Smooth muscle cell (in vitro differentiated cells): ENCODE results near the gene SLC16A6. TPM values are rescaled to one million over a fixed set of nuclear protein-coding genes. Genes with fewer than 3 reads are reported as not detected.
"Not testable (repeated sequence)": the region's sequence is repeated elsewhere in the genome, so short reads cannot be mapped to it uniquely, and the experiment has no call there.

Source experiments
- DNase-seq: peaks from one replicate; lab custom pipeline; 2025; ENCODE audit not compliant: unreplicated experiment; lab: John Stamatoyannopoulos, UW
- H2AFZ ChIP-seq: fragments of 200-600 bp; sonication (generic); 2 replicates; pipeline ENCODE4 v1.6.0; 2016; ENCODE audit warnings: antibody characterized with exemption, low read depth, mild to moderate bottlenecking
- H3F3A ChIP-seq: fragments of 200-600 bp; sonication (generic); 2 replicates; pipeline ENCODE4 v1.6.0; 2017; ENCODE audit warnings: antibody characterized with exemption, low read depth
- H3K27ac ChIP-seq: fragments of 200-600 bp; sonication (generic); 2 replicates; pipeline ENCODE4 v1.5.1; 2016; ENCODE audit warnings: low read depth, mild to moderate bottlenecking
- H3K27me3 ChIP-seq: fragments of 200-600 bp; sonication (generic); 2 replicates; pipeline ENCODE4 v1.6.1; 2016; ENCODE audit warnings: low read depth, mild to moderate bottlenecking
- H3K36me3 ChIP-seq: fragments of 200-600 bp; sonication (generic); 2 replicates; pipeline ENCODE4 v1.5.1; 2016; ENCODE audit warnings: low read depth
- H3K4me1 ChIP-seq: fragments of 200-600 bp; sonication (generic); 2 replicates; pipeline ENCODE4 v1.5.1; 2016; ENCODE audit warnings: low read depth
- H3K4me2 ChIP-seq: fragments of 200-600 bp; sonication (generic); 2 replicates; pipeline ENCODE4 v1.6.0; 2016; ENCODE audit warnings: mild to moderate bottlenecking
- H3K4me3 ChIP-seq: fragments of 200-600 bp; sonication (generic); 2 replicates; pipeline ENCODE4 v1.5.1; 2016; ENCODE audit warnings: mild to moderate bottlenecking
- H3K79me2 ChIP-seq: fragments of 200-600 bp; sonication (generic); 2 replicates; pipeline ENCODE4 v1.6.0; 2016; ENCODE audit warnings: low read depth, mild to moderate bottlenecking
- H3K9ac ChIP-seq: fragments of 200-600 bp; sonication (generic); 2 replicates; pipeline ENCODE4 v1.6.0; 2016; ENCODE audit warnings: low read depth
- H3K9me3 ChIP-seq: fragments of 200-600 bp; sonication (generic); replicated peaks from 2 replicates; pipeline ENCODE4 v1.5.1; 2016; ENCODE audit warnings: low read depth
- H4K20me1 ChIP-seq: fragments of 200-600 bp; sonication (generic); 2 replicates; pipeline ENCODE4 v1.6.0; 2016; ENCODE audit warnings: low read depth
- WGBS: methylation state at CpG from one replicate; pipeline ENCODE4 v1.1.7; 2016; ENCODE audit warnings: low lambda C conversion rate; 5-methylcytosine and 5-hydroxymethylcytosine counted together
- polyA plus RNA-seq: library from polyadenylated mRNA; unstranded; fragments of >200 nt; fragmentation: Nextera tagmentation; extraction: Ambion mirVana; gene quantifications from 2 replicates; pipeline ENCODE4 v1.2.1, GENCODE V29; 2016
- total RNA-seq: library from RNA; depleted of rRNA; stranded (reverse); fragments of >200 nt; gene quantifications from 2 replicates; pipeline ENCODE4 v1.2.3, GENCODE V29; 2014
- TF ChIP-seq, protein P1 (sequence below): fragments of 200-600 bp; sonication (generic); IDR thresholded peaks from 2 replicates; pipeline ENCODE4 v1.5.1; 2017; ENCODE audit warnings: borderline replicate concordance, mild to moderate bottlenecking, antibody characterized with exemption; ENCODE audit not compliant: insufficient read depth, poor library complexity, severe bottlenecking

Gene SLC16A6
- total and polyA plus RNA-seq, 2 experiments from 2014 or later: 0.04 TPM; not detected in 1

DNA sequence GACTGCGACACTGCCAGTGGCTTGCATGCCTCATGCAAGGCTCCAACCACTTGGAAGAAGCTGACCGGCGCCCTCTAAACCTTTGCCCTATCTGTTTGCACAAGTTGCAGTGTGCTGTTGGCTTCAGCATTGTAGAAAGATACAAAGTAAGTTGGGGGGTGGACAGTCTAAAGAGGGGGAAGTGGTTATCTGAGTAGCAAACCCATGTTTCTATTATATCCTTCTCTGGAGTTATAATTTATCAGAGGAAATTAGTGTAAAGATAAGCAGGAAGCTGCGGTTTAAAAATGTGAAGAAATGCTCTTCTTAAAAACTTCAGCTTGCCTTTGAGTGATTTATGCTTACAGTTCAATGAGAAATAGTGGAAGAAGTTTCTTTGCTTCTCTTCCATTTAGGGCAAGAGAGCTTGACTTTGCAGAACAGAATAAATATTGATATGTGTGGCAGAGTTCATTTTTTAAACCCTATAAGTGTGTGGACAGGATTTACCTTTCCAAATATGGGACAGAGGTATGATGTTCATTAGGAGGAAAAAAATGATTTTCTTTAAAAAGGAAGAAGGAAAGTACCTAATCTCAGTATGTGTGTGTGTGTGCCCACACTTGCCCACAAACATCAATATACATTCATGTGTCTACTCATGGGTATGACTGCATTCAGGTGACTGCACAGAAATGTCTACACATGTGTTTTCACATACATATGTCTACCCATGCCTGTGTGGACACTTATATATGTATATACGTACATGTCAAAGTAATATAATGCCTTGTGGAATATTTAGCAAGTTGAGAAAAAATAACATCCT is 35.0 kb downstream of the SLC16A6 start:
- H3K9me3 ChIP-seq: no peaks in the 10 kb centered on the region
- H4K20me1 ChIP-seq: no peaks in the 10 kb centered on the region
- no peak overlapping the region for H3K9ac ChIP-seq
- H3K36me3 ChIP-seq: peaks cover 7% of the 10 kb centered on the region
- TF ChIP-seq, protein P1, sequence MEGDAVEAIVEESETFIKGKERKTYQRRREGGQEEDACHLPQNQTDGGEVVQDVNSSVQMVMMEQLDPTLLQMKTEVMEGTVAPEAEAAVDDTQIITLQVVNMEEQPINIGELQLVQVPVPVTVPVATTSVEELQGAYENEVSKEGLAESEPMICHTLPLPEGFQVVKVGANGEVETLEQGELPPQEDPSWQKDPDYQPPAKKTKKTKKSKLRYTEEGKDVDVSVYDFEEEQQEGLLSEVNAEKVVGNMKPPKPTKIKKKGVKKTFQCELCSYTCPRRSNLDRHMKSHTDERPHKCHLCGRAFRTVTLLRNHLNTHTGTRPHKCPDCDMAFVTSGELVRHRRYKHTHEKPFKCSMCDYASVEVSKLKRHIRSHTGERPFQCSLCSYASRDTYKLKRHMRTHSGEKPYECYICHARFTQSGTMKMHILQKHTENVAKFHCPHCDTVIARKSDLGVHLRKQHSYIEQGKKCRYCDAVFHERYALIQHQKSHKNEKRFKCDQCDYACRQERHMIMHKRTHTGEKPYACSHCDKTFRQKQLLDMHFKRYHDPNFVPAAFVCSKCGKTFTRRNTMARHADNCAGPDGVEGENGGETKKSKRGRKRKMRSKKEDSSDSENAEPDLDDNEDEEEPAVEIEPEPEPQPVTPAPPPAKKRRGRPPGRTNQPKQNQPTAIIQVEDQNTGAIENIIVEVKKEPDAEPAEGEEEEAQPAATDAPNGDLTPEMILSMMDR: no peak
- H3K4me1 ChIP-seq: peaks cover 4% of the 10 kb centered on the region
- H3K79me2 ChIP-seq: no peaks in the 10 kb centered on the region
- WGBS: 95% methylated on average over 5 of the region's 5 CpGs
- no peak overlapping the region for H3K4me3 ChIP-seq
- no peaks in the 10 kb centered on the region for H3F3A ChIP-seq
- H2AFZ ChIP-seq: no peak overlapping the region
- no peak for DNase-seq
- H3K27me3 ChIP-seq: no peaks in the 10 kb centered on the region
- H3K4me2 ChIP-seq: no peak overlapping the region
- no peak overlapping the region for H3K27ac ChIP-seq

DNA sequence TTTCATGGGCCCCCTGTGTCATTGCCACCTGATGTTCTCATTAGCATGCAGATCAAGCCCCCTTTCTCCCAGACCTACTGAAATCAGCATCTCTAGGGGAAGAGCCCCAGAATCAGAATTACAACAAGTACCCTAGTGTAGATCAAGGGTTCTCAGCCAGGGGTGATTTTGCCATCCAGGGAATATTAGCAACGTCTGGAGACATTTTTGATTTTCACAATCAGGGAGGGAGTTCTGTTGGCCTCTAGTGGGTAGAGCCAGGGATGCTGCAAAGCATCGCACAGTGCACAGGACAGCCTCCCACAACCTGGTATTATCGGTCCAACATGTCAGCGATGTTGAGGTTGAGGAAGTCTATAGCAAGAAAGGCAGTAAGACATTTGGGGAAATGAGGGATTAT is 35.8 kb downstream of the SLC16A6 start:
- H3K4me2 ChIP-seq: no peak overlapping the region
- H2AFZ ChIP-seq: no peak overlapping the region
- H3K9ac ChIP-seq: no peak overlapping the region
- H3F3A ChIP-seq: no peaks in the 10 kb centered on the region
- no peak for DNase-seq
- no peaks in the 10 kb centered on the region for H3K27me3 ChIP-seq
- H4K20me1 ChIP-seq: no peaks in the 10 kb centered on the region
- no peaks in the 10 kb centered on the region for H3K9me3 ChIP-seq
- peaks cover 7% of the 10 kb centered on the region for H3K36me3 ChIP-seq
- no peak overlapping the region for H3K27ac ChIP-seq
- TF ChIP-seq, protein P1: no peak
- peaks cover 2% of the 10 kb centered on the region for H3K79me2 ChIP-seq
- no peak overlapping the region for H3K4me3 ChIP-seq
- peaks cover 4% of the 10 kb centered on the region for H3K4me1 ChIP-seq
- 94% methylated on average over 4 of the region's 4 CpGs for WGBS

DNA sequence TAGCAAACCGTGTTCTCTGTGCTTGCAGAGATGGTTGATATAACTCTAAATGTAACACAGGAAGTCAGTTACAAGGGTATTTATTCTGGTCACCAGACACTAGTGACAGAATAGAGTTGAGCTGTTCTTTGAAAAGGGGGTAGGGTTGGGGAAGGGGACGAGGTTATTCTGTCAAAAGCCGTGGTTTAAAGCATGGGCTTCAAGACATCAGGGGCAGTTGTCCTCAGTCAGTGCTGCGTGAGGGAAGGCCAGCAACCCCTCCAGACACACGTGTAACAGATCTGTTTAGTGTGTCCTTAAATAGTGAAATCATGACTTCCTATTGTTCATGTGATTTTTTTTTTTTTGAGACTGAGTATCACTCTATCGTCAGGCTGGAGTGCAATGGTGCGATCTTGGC is 37.5 kb downstream of the SLC16A6 start:
- H3K4me2 ChIP-seq, H3K9ac ChIP-seq, H3F3A ChIP-seq, H3K36me3 ChIP-seq, H4K20me1 ChIP-seq, H3K4me1 ChIP-seq, H3K9me3 ChIP-seq, H3K27ac ChIP-seq, H2AFZ ChIP-seq, H3K79me2 ChIP-seq, H3K27me3 ChIP-seq, H3K4me3 ChIP-seq, DNase-seq: not testable (repeated sequence)
- WGBS: 95% methylated on average over 7 of the region's 7 CpGs

DNA sequence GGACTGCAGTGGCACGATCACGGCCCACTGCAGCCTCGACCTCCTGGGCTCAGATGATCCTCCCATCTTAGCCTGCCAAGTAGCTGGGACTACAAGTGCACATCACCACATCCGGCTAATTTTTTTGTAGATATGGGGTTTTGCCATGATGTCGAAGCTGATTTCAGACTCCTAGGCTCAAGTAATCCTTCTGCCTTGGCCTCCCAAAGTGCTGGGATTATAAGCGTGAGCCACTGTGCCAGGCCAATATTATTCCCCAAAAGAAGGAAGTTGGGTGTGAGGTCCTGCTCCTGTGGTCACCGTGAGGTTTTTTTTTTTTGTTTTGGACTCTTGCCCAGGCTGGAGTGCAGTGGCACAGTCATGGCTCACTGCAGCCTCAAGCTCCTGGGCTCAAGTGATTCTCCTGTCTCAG is 41.6 kb downstream of the SLC16A6 start:
- no peaks in the 10 kb centered on the region for H3K9me3 ChIP-seq
- H3K4me1 ChIP-seq: peaks cover 6% of the 10 kb centered on the region
- H3K79me2 ChIP-seq: peaks cover 10% of the 10 kb centered on the region
- H4K20me1 ChIP-seq: no peaks in the 10 kb centered on the region
- no peak overlapping the region for H2AFZ ChIP-seq
- DNase-seq: no peak
- TF ChIP-seq, protein P1: no peak
- H3K27me3 ChIP-seq: no peaks in the 10 kb centered on the region
- peaks cover 7% of the 10 kb centered on the region for H3K36me3 ChIP-seq
- H3K4me2 ChIP-seq: peak overlapping the region; percentile 83
- H3F3A ChIP-seq: peaks cover 3% of the 10 kb centered on the region
- no peak overlapping the region for H3K4me3 ChIP-seq
- 95% methylated on average over 7 of the region's 7 CpGs for WGBS
- H3K9ac ChIP-seq: no peak overlapping the region
- no peak overlapping the region for H3K27ac ChIP-seq
